ENCODE results near the gene HIVEP2. TPM values are rescaled to one million over a fixed set of nuclear protein-coding genes. Genes with fewer than 3 reads are reported as not detected.
A peak's percentile ranks its signal among the peaks of the same experiment; 100 is the strongest.

HIVEP2 gene
- total and polyA plus RNA-seq, 5 experiments from 2014 or later, result 6.5 to 99.2 (median 17.1) TPM

DNA sequence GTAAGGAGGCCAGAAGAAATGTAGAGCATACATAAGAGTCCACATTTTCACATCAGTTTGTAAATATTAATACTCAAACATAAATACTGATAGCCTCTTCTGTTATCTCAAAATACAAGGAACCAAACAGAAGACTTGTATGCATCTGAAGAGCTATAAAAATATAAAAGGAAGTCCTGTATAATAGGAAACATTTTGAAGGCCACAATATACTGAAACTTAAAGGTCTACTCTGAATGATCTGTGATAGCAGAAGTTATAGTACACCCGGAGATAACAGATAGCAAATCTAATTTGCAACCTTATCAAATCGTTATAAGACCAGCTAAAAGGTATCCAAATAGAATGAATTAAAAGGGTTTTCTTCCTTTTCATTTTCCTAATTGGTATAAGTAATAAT, 111.2 kb downstream of the HIVEP2 start:
- Mint-ChIP-seq H3K4me3 (peak overlapping the region in 1 of 10 donors; percentile 5), H3K27ac (peak overlapping the region in 7 of 10 donors; percentile 9 to 73 (median 33)), H3K36me3 (peaks cover 0 to 56% (median 22%) of the 10 kb centered on the region in 3 donors), H3K9me3 (peaks cover 0 to 6% (median 0%) of the 10 kb centered on the region in 9 donors), H3K27me3 (no peaks in the 10 kb centered on the region), H3K4me1 (peaks cover 37 to 79% (median 72%) of the 10 kb centered on the region in 4 donors)
- DNase-seq (no peak), ATAC-seq (no peak)
- POLR2A ChIA-PET, result no interaction called here

DNA sequence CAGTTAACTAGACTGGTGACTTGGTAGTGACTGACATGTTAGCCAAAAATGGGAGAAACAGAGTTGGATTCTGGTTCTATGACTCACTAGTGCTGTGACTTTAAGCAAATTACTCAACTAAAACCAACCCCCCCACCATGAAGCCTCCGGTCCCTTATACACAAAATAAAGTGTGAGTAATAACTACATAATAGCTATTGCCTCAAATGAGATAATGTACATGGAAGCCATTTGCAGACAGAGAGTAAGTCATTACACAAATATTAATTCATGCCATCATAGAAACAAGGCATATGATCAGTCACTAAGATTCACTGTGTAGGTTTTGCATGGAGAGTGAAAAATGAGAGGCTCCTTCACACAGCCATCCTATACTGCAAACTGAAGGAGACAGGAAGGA, 111.9 kb downstream of the HIVEP2 start:
- Mint-ChIP-seq H3K36me3 (peaks cover 0 to 57% (median 22%) of the 10 kb centered on the region in 3 donors), H3K9me3 (peaks cover 0 to 6% (median 0%) of the 10 kb centered on the region in 9 donors), H3K4me1 (peaks cover 38 to 75% (median 70%) of the 10 kb centered on the region in 4 donors), H3K4me3 (peak overlapping the region in 1 of 10 donors; percentile 33), H3K27me3 (no peaks in the 10 kb centered on the region), H3K27ac (peak overlapping the region in 7 of 10 donors; percentile 6 to 83 (median 42))
- POLR2A ChIA-PET, result interaction anchor here (0.7 kb wide), 1 partner anchor 11 kb away, joined by 3 read pairs; no protein-coding TSS in a partner anchor
- DNase-seq (no peak), ATAC-seq (peak in 1 of 2 donors; percentile 28)

- Mint-ChIP-seq H3K36me3 (peaks cover 0 to 58% (median 22%) of the 10 kb centered on the region in 3 donors), H3K9me3 (peaks cover 0 to 6% (median 0%) of the 10 kb centered on the region in 9 donors), H3K27me3 (no peaks in the 10 kb centered on the region), H3K27ac (peak overlapping the region in 7 of 10 donors; percentile 33 to 75 (median 72)), H3K4me1 (peaks cover 40 to 74% (median 67%) of the 10 kb centered on the region in 4 donors), H3K4me3 (peak overlapping the region in 1 of 10 donors; percentile 38)
- ATAC-seq (no peak), DNase-seq (no peak)
- POLR2A ChIA-PET, result interaction anchor here (0.7 kb wide), 1 partner anchor 9 kb away, joined by 3 read pairs; no protein-coding TSS in a partner anchor
Observed at GRCh38 chr6:142830807-142831206, 114.2 kb downstream of the HIVEP2 start.

DNA sequence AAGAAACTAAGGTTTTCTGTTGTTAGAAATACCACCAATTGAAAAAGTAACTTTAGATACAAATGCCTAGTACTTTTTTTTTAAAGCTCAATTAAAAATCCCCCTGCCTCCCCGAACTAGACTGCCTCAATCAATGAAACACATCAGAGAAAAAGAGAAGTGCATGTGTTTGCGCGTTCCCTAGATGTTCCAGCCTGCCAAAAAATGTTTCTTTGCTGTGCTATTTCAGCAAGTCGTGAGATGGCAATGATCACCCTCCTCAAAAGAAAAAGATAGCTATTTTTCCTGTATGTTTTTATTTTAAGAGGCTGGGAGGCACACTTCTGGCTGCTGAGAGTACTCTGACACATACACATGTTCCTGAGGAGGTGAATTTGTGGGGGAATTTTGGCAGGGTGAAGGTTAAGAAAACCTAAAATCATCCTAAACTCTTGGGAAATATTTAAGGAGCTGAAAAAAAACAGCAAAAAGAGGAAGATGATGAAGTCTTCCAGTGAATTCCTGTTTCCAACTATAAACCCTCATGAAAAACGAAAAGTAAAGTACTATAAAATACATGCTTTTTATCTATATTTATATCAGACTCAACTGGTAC, 114.8 kb downstream of the HIVEP2 start:
- no peak overlapping the region for H3K4me3 Mint-ChIP-seq
- POLR2A ChIA-PET, result interaction anchor here (0.8 kb wide), 1 partner anchor 10 kb away, joined by 4 read pairs; no protein-coding TSS in a partner anchor
- peak overlapping the region in 6 of 10 donors; percentile 25 to 75 (median 58) for H3K27ac Mint-ChIP-seq
- peaks cover 0 to 6% (median 0%) of the 10 kb centered on the region in 9 donors for H3K9me3 Mint-ChIP-seq
- DNase-seq, result no peak
- H3K27me3 Mint-ChIP-seq, result no peaks in the 10 kb centered on the region
- peaks cover 40 to 70% (median 63%) of the 10 kb centered on the region in 4 donors for H3K4me1 Mint-ChIP-seq
- peaks cover 0 to 53% (median 19%) of the 10 kb centered on the region in 3 donors for H3K36me3 Mint-ChIP-seq
- ATAC-seq, result no peak

DNA sequence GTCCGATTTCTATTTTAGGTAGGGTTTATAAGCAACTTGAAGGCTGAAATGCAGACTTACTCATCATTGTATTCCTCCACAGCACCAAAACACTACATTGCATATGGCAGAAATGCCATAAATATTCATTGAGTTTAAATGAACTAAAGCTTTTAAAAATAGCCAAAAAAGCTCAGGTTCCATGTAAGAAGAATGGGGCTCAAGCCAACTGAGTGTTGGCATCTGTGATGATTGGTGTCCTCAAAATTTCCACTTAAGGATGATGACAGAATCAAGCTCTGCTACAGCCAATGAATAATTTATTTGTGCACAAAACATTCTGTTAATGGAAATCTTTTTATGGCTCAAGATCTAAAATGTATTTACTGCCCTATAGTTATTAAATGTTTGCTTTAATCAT, 115.4 kb downstream of the HIVEP2 start:
- Mint-ChIP-seq H3K4me3 (peak overlapping the region in 1 of 10 donors; percentile 5), H3K27ac (peak overlapping the region in 7 of 10 donors; percentile 22 to 75 (median 65)), H3K27me3 (no peaks in the 10 kb centered on the region), H3K4me1 (peaks cover 35 to 72% (median 64%) of the 10 kb centered on the region in 4 donors), H3K9me3 (peaks cover 0 to 6% (median 0%) of the 10 kb centered on the region in 9 donors), H3K36me3 (peaks cover 0 to 50% (median 15%) of the 10 kb centered on the region in 3 donors)
- ATAC-seq (no peak), DNase-seq (no peak)
- POLR2A ChIA-PET, result interaction anchor here (0.8 kb wide), 1 partner anchor 10 kb away, joined by 4 read pairs; no protein-coding TSS in a partner anchor

DNA sequence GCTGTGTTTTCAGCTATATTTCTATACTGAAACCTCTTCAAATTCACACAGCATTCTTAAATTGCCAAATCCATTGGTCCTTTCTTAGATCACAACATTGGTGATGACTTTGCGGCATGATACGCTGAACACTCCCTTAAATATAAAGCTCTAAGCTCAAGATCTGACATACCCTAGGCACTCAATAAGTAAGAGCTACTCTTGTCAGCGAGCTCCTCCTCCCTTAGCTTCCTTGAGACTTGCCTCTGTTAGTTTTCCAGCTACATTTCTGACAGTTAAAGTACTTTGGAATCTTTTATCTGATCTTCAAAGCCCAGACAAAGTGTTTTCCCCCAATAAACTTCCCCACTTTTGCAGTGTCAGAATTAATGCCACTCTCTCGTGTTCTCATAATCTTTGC, 117.0 kb downstream of the HIVEP2 start:
- Mint-ChIP-seq H3K4me1 (peaks cover 33 to 70% (median 64%) of the 10 kb centered on the region in 4 donors), H3K36me3 (peaks cover 0 to 41% (median 18%) of the 10 kb centered on the region in 3 donors), H3K9me3 (peaks cover 0 to 6% (median 0%) of the 10 kb centered on the region in 9 donors), H3K27me3 (no peaks in the 10 kb centered on the region), H3K4me3 (no peak overlapping the region), H3K27ac (peak overlapping the region; percentile 4 to 75 (median 42))
- DNase-seq, result no peak
- ATAC-seq, result no peak
- POLR2A ChIA-PET, result interaction anchor here (0.8 to 1.1 kb wide), 3 partner anchors 8 to 117 kb away, joined by 3 read pairs; partner anchors contain the start of gene HIVEP2

GRCh38 chr6:142827369-142827768, 117.6 kb downstream of the HIVEP2 start:
- Mint-ChIP-seq H3K4me3 (no peak overlapping the region), H3K9me3 (peaks cover 0 to 6% (median 0%) of the 10 kb centered on the region in 9 donors), H3K36me3 (peaks cover 0 to 42% (median 22%) of the 10 kb centered on the region in 3 donors), H3K27ac (peak overlapping the region in 6 of 10 donors; percentile 10 to 84 (median 56)), H3K4me1 (peaks cover 37 to 70% (median 66%) of the 10 kb centered on the region in 4 donors), H3K27me3 (no peaks in the 10 kb centered on the region)
- ATAC-seq, result no peak
- no peak for DNase-seq
- POLR2A ChIA-PET, result interaction anchor here (0.8 to 1.1 kb wide), 3 partner anchors 9 to 118 kb away, joined by 3 read pairs; partner anchors contain the start of gene HIVEP2

- Mint-ChIP-seq H3K4me3 (no peak overlapping the region), H3K27ac (no peak overlapping the region), H3K9me3 (peaks cover 0 to 6% (median 0%) of the 10 kb centered on the region in 9 donors), H3K36me3 (peaks cover 0 to 30% (median 14%) of the 10 kb centered on the region in 3 donors), H3K27me3 (no peaks in the 10 kb centered on the region), H3K4me1 (peaks cover 39 to 80% (median 73%) of the 10 kb centered on the region in 4 donors)
- ATAC-seq (no peak), DNase-seq (no peak)
- POLR2A ChIA-PET, result interaction anchor here (0.6 to 0.8 kb wide), 2 partner anchors 10 to 88 kb away, joined by 3 to 4 read pairs; no protein-coding TSS in a partner anchor
Observed at GRCh38 chr6:142825760-142826159, 119.2 kb downstream of the HIVEP2 start.

DNA sequence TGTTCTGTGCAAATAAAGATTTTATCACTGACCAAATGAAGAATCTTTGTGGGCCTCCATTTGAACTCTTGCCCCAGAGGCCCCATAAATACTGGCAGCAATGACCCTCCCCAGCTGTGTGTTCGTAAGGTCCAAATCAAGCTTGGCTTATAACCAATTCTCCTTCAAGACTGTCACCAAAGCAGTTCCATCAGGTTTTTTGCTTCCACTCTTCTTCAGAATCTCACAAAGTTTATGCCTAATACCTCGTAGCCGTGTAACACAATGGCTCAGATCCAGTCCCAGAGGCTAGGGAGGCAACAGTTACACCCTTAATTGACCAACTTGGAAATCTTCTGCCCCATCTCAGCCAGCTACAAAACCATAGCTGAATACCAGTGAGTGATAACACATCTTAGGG, 120.5 kb downstream of the HIVEP2 start:
- Mint-ChIP-seq H3K4me1 (peaks cover 40 to 81% (median 76%) of the 10 kb centered on the region in 4 donors), H3K36me3 (peaks cover 0 to 23% (median 12%) of the 10 kb centered on the region in 3 donors), H3K27ac (peak overlapping the region in 9 of 10 donors; percentile 7 to 88 (median 71)), H3K4me3 (no peak overlapping the region), H3K9me3 (peaks cover 0 to 5% (median 0%) of the 10 kb centered on the region in 9 donors), H3K27me3 (no peaks in the 10 kb centered on the region)
- ATAC-seq (no peak), DNase-seq (no peak)
- POLR2A ChIA-PET, result interaction anchor here (1.0 to 1.7 kb wide), 2 partner anchors 29 to 33 kb away, joined by 3 to 5 read pairs; no protein-coding TSS in a partner anchor

DNA sequence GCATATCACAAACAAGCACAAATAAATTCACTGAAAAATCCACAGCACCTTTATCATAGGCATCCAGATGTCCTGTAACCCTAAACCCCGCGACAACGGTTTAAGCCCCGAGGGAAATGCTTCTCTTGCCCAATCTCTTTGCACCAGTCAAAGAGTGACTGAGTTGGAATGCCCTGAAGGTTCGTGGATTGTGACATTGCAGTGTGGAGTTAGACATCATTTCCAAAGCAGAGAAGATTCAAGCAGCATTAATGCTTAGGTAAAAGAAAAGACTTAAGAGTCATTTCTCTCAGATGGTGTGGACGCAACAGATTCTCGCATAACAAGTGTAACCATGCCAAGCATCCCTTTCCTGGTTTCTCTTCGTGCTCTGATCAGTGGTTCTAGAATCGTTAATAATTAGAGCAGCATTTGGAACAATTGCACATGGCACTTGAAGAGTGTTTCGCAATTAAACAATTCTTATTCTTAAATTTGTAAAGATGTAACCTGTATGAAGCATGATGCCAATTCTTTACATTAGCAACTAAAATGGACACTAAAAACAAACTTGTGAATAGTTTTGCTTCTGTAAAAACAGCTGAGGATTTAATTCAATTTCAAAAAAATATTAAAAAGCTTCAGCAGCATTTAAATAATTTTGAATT, 121.6 kb downstream of the HIVEP2 start:
- POLR2A ChIA-PET, result interaction anchor here (1.7 kb wide), 1 partner anchor 30 kb away, joined by 5 read pairs; no protein-coding TSS in a partner anchor
- peaks cover 33 to 83% (median 76%) of the 10 kb centered on the region in 4 donors for H3K4me1 Mint-ChIP-seq

GRCh38 chr6:142822842-142823241, 122.1 kb downstream of the HIVEP2 start:
- Mint-ChIP-seq H3K4me1 (peaks cover 28 to 82% (median 72%) of the 10 kb centered on the region in 4 donors), H3K9me3 (peaks cover 0 to 3% (median 0%) of the 10 kb centered on the region in 9 donors), H3K27me3 (no peaks in the 10 kb centered on the region), H3K36me3 (peaks cover 0 to 15% (median 9%) of the 10 kb centered on the region in 3 donors), H3K4me3 (peak overlapping the region in 3 of 10 donors; percentile 0 to 40 (median 22)), H3K27ac (peak overlapping the region; percentile 41 to 98 (median 84))
- POLR2A ChIA-PET, result no interaction called here
- ATAC-seq (no peak), DNase-seq (no peak)

More for the DNA sequence above, 121.6 kb downstream of the HIVEP2 start:
- DNase-seq (no peak), ATAC-seq (no peak)
- Mint-ChIP-seq H3K27me3 (no peaks in the 10 kb centered on the region), H3K27ac (peak overlapping the region; percentile 9 to 98 (median 84)), H3K4me3 (peak overlapping the region in 3 of 10 donors; percentile 0 to 40 (median 22)), H3K36me3 (peaks cover 0 to 15% (median 9%) of the 10 kb centered on the region in 3 donors), H3K9me3 (peaks cover 0 to 3% (median 0%) of the 10 kb centered on the region in 9 donors)

DNA sequence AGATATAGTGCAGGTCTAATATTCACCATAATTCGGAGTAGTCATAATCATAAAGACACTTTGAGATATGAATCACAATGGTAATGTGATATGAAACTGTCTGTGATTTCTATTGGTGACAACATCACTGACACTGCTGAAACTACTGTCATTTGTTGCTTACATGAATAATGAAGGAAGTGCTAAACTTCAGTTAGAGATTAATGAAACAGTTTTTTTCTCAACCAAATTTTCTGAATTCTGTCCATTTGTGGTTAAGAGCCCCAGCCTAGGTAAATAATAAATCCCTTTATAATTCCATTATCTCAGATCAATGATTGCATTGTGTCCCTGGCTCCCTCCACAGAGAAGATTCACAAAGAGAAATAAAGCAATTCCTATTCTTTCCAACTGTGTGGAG, 122.6 kb downstream of the HIVEP2 start:
- POLR2A ChIA-PET, result no interaction called here
- DNase-seq (no peak), ATAC-seq (no peak)
- peak overlapping the region in 2 of 10 donors; percentile 16 to 40 for H3K4me3 Mint-ChIP-seq
- peaks cover 0 to 3% (median 0%) of the 10 kb centered on the region in 9 donors for H3K9me3 Mint-ChIP-seq
- no peaks in the 10 kb centered on the region for H3K27me3 Mint-ChIP-seq
- peaks cover 0 to 17% (median 12%) of the 10 kb centered on the region in 3 donors for H3K36me3 Mint-ChIP-seq
- H3K27ac Mint-ChIP-seq, result peak overlapping the region; percentile 41 to 98 (median 84)
- H3K4me1 Mint-ChIP-seq, result peaks cover 29 to 81% (median 72%) of the 10 kb centered on the region in 4 donors
